ENCODE data around the gene PHYHD1.

DNA sequence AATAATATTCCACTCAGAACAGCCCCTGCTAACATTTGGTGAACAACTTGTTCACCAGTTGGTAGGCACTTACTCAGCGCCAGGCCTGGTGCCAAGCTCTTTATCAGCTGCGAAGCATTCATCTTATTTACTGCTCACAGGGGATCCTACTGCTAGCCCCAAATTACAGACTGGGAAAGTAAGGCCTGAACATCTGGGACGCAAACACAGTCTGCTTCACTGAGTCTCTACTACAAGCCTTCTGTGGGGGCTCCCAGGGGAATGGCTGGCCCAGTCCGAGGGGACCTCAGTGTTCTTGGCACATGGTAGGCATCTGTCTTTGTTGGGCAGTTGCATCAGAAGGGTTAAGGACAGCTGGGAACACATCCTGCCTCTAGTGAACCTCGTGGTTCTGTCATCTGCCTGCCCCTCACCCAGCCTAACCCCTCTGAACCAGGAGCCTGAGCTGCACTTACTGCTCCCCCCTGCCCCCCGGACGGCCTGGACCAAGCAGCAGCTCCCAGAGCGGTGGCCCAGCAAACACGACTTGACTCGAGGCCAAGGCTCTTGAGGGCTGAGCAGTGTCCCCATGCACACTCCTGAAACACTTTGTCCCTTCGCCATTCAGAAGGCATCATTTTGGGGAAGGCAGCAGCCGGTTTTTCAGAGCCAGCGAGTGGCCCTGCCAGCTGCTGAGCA lies at the start of gene PHYHD1:
- TF ChIP-seq, protein P1, sequence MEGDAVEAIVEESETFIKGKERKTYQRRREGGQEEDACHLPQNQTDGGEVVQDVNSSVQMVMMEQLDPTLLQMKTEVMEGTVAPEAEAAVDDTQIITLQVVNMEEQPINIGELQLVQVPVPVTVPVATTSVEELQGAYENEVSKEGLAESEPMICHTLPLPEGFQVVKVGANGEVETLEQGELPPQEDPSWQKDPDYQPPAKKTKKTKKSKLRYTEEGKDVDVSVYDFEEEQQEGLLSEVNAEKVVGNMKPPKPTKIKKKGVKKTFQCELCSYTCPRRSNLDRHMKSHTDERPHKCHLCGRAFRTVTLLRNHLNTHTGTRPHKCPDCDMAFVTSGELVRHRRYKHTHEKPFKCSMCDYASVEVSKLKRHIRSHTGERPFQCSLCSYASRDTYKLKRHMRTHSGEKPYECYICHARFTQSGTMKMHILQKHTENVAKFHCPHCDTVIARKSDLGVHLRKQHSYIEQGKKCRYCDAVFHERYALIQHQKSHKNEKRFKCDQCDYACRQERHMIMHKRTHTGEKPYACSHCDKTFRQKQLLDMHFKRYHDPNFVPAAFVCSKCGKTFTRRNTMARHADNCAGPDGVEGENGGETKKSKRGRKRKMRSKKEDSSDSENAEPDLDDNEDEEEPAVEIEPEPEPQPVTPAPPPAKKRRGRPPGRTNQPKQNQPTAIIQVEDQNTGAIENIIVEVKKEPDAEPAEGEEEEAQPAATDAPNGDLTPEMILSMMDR (IDR thresholded peaks at IDR 0.05) = no peak
- TF ChIP-seq EZH2 (IDR thresholded peaks at IDR 0.05; ENCODE audit: borderline replicate concordance, insufficient read depth, low read depth, low read length, poor library complexity, severe bottlenecking) = no peak

Measured in B cell (primary cell).